D721Med (cell line): ENCODE results near the gene RFX5.

Source experiments
- DNase-seq: peaks from one replicate; pipeline ENCODE4 v3.0.0; 2011; ENCODE audit warnings: low spot score; ENCODE audit not compliant: insufficient read length
- FAIRE-seq: peaks from 2 replicates; lab custom pipeline; 2011; peaks lifted over from hg19 to GRCh38; lab: Jason Lieb, UNC
- CTCF ChIP-seq: IDR thresholded peaks from 2 replicates; pipeline ENCODE4 v1.5.1; 2012; ENCODE audit warnings: mild to moderate bottlenecking, control low read depth; ENCODE audit not compliant: insufficient read depth; ENCODE audit errors: missing control alignments

Gene RFX5

DNA sequence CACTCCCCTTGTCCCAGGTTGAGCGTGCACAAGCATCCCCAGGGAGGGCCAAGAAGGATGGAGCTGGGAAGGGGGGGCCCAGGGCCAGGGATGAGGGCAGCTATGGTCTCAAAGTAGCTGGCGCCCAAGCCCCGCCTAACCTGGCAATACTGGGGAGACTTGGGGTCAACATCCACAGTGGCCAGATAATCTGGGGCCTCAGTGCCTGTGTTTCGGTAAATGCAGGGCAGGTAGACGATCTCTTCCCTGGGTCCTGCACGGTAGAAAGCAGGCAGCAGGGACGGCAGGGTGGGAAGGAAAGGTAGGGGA is 22.2 kb upstream of the RFX5 start:
- FAIRE-seq (no peak), DNase-seq (no peak)
- TF ChIP-seq CTCF = no peak

GRCh38 chr1:151368393-151369301 is 21.6 kb upstream of the RFX5 start:
- DNase-seq (no peak), FAIRE-seq (no peak)
- TF ChIP-seq CTCF = no peak

- TF ChIP-seq CTCF = no peak
- FAIRE-seq = no peak
- DNase-seq = no peak
Observed at GRCh38 chr1:151367658-151368392, 20.8 kb upstream of the RFX5 start.

GRCh38 chr1:151364996-151365395 is 17.9 kb upstream of the RFX5 start:
- no peak for TF ChIP-seq CTCF
- DNase-seq (no peak), FAIRE-seq (no peak)

DNA sequence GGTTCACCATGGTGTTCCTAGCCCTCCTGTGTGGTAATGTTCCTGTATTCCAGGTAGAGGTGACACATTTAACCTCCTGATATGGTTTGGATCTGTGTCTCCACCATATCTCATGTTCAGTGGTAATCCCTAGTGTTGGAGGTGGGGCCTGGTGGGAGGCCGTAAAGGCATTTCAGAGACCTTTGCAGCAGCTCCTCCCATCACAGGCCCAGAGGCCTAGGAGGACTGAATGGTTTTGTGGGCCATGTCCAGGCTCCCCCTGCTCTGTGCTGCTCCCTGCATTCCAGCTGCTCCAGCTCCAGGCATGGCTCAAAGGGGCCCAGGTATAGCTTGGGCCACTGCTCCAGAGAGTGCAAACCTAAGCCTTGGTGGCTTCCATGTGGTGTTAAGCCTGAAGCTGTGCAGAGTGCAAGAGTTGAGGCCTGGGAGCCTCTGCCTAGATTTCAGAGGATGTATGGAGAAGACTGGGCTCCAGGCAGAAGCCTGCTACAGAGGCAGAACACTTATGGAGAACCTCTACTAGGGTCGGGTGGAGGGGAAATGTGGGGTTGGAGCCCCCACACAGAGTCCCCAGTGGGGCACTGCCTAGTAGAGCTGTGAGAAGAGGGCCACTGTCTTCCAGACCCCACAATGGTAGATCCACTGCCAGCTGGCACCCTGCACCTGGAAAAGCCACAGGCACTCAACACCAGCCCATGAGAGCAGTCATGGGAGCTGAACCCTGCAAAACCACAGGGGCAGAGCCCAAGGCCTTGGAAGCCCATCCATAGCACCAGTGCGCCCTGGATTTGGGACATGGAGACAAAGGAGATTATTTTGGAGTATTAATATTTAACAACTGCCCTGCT is 15.5 kb upstream of the RFX5 start:
- DNase-seq = no peak
- no peak for TF ChIP-seq CTCF
- FAIRE-seq = no peak

- TF ChIP-seq CTCF = no peak
- DNase-seq (no peak), FAIRE-seq (no peak)
Observed at GRCh38 chr1:151361883-151362282, 14.8 kb upstream of the RFX5 start.
